Neural crest cell (in vitro differentiated cells): ENCODE measurements around the gene DPP7. TPM values are rescaled to one million over a fixed set of nuclear protein-coding genes. Genes with fewer than 3 reads are reported as not detected.

Experiments
- DNase-seq: peaks from one replicate; pipeline ENCODE4 v3.0.0; 2021; ENCODE audit warnings: low read depth, mixed read lengths, low spot score
- H3K27ac Mint-ChIP-seq: one replicate; pipeline ENCODE4 v1.8.0; 2021; ENCODE audit warnings: mild to moderate bottlenecking, mixed read lengths; ENCODE audit not compliant: unreplicated experiment
- H3K27me3 Mint-ChIP-seq: 2 replicates; pipeline ENCODE4 v1.8.0; 2021; ENCODE audit warnings: low read depth, mild to moderate bottlenecking, mixed read lengths
- H3K36me3 Mint-ChIP-seq: 2 replicates; pipeline ENCODE4 v1.8.0; 2021; ENCODE audit warnings: low read depth, mild to moderate bottlenecking, mixed read lengths
- H3K4me1 Mint-ChIP-seq: 2 replicates; pipeline ENCODE4 v1.8.0; 2021; ENCODE audit warnings: mixed read lengths
- H3K4me3 Mint-ChIP-seq: one replicate; pipeline ENCODE4 v1.8.0; 2021; ENCODE audit warnings: mild to moderate bottlenecking, mixed read lengths
- H3K9me3 Mint-ChIP-seq: 2 replicates; pipeline ENCODE4 v1.8.0; 2021; ENCODE audit warnings: mixed read lengths
- CTCF ChIP-seq: fragments of 200-600 bp; sonication (generic); conservative IDR thresholded peaks from 2 replicates; pipeline ENCODE4 v1.5.0; 2021; ENCODE audit warnings: antibody characterized with exemption, mild to moderate bottlenecking
- total RNA-seq: library from RNA; stranded (reverse); gene quantifications from 2 replicates; pipeline ENCODE4 v1.2.1, GENCODE V29; 2021

The DPP7 gene
- total RNA-seq, 1 donor from 2014 or later: 46.5 TPM

DNA sequence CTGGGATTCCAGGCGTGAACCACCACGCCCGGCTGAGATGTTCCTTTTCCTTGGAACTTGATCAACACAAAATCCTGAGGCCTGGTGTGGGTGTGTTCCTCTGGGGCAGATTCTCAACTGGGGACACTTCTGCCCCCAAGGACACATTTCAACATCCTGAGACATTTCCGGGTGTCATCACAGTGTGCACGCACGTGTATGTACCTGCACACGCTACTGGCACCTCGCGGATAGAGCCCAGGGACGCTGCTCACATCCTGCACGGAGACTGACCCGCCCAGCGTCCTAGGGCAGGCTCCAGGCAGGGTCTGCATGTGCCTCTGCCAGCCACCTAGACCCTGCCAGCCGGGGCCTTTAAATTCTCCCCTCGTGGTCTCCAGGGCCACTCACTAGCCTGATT is 52.1 kb downstream of the DPP7 start:
- Mint-ChIP-seq H3K9me3 (no peaks in the 10 kb centered on the region), H3K36me3 (no peaks in the 10 kb centered on the region), H3K4me3 (no peak overlapping the region), H3K4me1 (no peaks in the 10 kb centered on the region), H3K27me3 (peaks cover 20% of the 10 kb centered on the region), H3K27ac (no peak overlapping the region)
- no peak for TF ChIP-seq CTCF
- DNase-seq: no peak

Other genes with a start within 250 kb of the DPP7 start
- gene EDF1, start 248.4 kb downstream of the DPP7 start, total RNA-seq: 338 and 339 TPM in 2 replicates
- 30.1 and 34.4 TPM in 2 replicates for gene TRAF2, start 228.2 kb downstream of the DPP7 start, total RNA-seq
- 81.2 and 83.9 TPM in 2 replicates for gene FBXW5, start 170.0 kb downstream of the DPP7 start, total RNA-seq
- 0.59 and 0.98 TPM in 2 replicates for gene C8G, start 169.5 kb downstream of the DPP7 start, total RNA-seq
- gene LCN12, start 162.5 kb downstream of the DPP7 start, total RNA-seq: 0.50 and 1.1 TPM in 2 replicates
- gene PTGDS, start 137.2 kb downstream of the DPP7 start, total RNA-seq: not detected in 2 replicates
- not detected in 2 replicates for gene LCNL1, start 131.7 kb downstream of the DPP7 start, total RNA-seq
- gene PAXX, start 122.3 kb downstream of the DPP7 start, total RNA-seq: 82.6 and 84.9 TPM in 2 replicates
- gene CLIC3, start 118.2 kb downstream of the DPP7 start, total RNA-seq: not detected in 2 replicates
- gene ABCA2, start 86.5 kb downstream of the DPP7 start, total RNA-seq: 31.7 and 37.1 TPM in 2 replicates
- 0.14 TPM in 1 of 2 replicates, not detected in the other for gene FUT7, start 82.6 kb downstream of the DPP7 start, total RNA-seq
- 54.7 and 61.1 TPM in 2 replicates for gene NPDC1, start 68.6 kb downstream of the DPP7 start, total RNA-seq
- gene ENTPD2, start 60.7 kb downstream of the DPP7 start, total RNA-seq: not detected in 2 replicates
- gene SAPCD2, start 44.2 kb downstream of the DPP7 start, total RNA-seq: 29.8 and 31.1 TPM in 2 replicates
- 2.6 and 2.9 TPM in 2 replicates for gene UAP1L1, start 37.2 kb downstream of the DPP7 start, total RNA-seq
- gene MAN1B1, start 27.7 kb downstream of the DPP7 start, total RNA-seq: 50.4 and 54.0 TPM in 2 replicates
- 0.14 and 0.44 TPM in 2 replicates for gene GRIN1, start 24.4 kb upstream of the DPP7 start, total RNA-seq
- 0.37 and 0.48 TPM in 2 replicates for gene LRRC26, start 55.3 kb upstream of the DPP7 start, total RNA-seq
- not detected in 2 replicates for gene TMEM210, start 57.3 kb upstream of the DPP7 start, total RNA-seq
- gene ANAPC2, start 73.8 kb upstream of the DPP7 start, total RNA-seq: 69.3 and 71.7 TPM in 2 replicates
- 64.8 and 66.4 TPM in 2 replicates for gene SSNA1, start 73.9 kb upstream of the DPP7 start, total RNA-seq
- 22.0 and 25.1 TPM in 2 replicates for gene TPRN, start 86.0 kb upstream of the DPP7 start, total RNA-seq
- gene TMEM203, start 90.9 kb upstream of the DPP7 start, total RNA-seq: 45.0 and 49.7 TPM in 2 replicates
- 36.6 and 39.4 TPM in 2 replicates for gene NDOR1, start 91.0 kb upstream of the DPP7 start, total RNA-seq
- 9.7 and 10.1 TPM in 2 replicates for gene RNF208, start 107.5 kb upstream of the DPP7 start, total RNA-seq
- gene CYSRT1, start 110.4 kb upstream of the DPP7 start, total RNA-seq: 1.2 and 1.6 TPM in 2 replicates
- gene RNF224, start 112.8 kb upstream of the DPP7 start, total RNA-seq: 0.16 TPM in 1 of 2 replicates, not detected in the other
- gene SLC34A3, start 116.2 kb upstream of the DPP7 start, total RNA-seq: not detected in 2 replicates
- gene TUBB4B, start 126.6 kb upstream of the DPP7 start, total RNA-seq: 329 and 336 TPM in 2 replicates
- 0.26 TPM in 1 of 2 replicates, not detected in the other for gene STPG3, start 136.6 kb upstream of the DPP7 start, total RNA-seq
- gene NELFB, start 140.6 kb upstream of the DPP7 start, total RNA-seq: 76.7 and 79.0 TPM in 2 replicates
- gene TOR4A, start 163.0 kb upstream of the DPP7 start, total RNA-seq: 0.75 and 0.86 TPM in 2 replicates
- gene NRARP, start 187.5 kb upstream of the DPP7 start, total RNA-seq: 31.7 and 33.7 TPM in 2 replicates